ENCODE results near the gene ABHD12.
"Not testable (repeated sequence)": the region's sequence is repeated elsewhere in the genome, so short reads cannot be mapped to it uniquely, and the experiment has no call there.

Gene ABHD12

DNA sequence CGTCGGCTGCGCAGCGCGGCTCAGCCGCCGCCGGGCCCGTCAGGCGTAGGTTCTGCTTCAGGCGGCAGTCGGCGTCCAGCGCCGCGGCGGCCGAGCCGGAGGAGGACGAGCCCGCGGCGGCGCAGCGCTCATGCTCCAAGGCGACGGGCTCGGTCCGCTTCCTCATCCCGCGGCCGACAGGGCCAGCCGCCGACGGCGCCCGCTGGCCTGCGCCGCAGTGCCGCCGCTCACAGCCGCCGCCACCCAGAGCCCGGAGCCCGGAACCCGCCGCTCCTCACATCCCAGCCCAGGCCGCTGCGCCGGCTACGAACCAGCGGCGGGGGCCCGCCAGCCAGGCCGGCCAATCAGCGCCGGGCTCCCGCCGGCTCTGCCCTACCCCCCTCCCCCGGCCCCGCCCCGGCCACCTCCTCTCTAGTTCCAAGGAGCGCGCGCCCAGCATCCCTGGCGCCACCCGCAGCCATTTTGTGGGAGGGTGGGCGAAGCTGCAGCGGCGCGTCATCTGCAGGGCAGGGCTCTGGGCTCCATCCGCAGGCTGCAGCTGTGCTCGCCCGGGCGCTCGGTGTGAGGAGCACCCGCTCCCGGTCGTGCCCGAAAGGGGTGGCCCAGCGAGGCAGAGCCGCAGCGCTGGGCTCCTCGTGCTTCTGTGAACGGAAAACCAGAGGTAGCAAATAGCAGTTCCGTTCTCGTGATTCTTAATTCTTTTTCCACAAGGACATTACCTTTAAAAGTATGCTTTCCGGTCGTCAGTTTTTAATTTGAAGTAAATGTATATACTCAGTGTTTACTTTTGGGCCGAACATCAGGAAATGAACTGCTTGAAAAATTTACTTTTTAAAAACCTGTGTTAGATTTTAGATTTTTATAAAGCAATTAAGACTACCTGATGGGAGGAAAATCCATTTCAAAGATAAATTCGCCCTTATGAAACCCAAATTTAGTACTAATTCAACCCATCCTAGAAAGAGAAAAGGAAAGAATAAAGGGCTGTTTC lies at the start of gene ABHD12:
Gene ABHD12 (minus strand): TSS at position 298 of the 991 bp plus-strand sequence. CDS start 132 bp downstream, at position 166.
- peak; percentile 94 for DNase-seq (ENCODE audit: extremely low spot score, insufficient read length, low read depth)
- peak; percentile 85 for FAIRE-seq

- DNase-seq (ENCODE audit: extremely low spot score, insufficient read length, low read depth) (no peak), FAIRE-seq (no peak)
Measured at GRCh38 chr20:25439328-25439727, 48.7 kb upstream of the ABHD12 start.

DNA sequence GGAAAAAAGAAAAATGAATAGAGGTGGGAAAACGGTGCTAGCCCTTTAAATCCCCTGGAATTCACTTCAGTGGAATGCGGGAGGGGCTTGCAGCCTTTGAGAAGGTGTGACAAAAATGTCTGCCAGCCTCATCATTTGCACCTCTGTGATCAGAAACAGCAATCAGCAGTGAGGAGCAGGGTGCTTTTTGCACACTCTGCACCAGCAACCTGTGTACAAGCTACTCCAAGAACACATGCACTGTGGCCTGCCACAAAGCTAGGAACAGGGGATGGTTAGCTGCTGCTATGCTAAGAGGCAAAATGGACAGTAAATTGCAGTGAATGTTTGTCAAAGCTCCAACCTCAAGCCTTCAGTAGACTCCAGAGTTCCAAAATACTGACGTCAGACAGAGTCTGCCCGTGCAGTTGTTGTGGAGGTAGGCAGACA lies 46.5 kb upstream of the ABHD12 start:
- DNase-seq (ENCODE audit: extremely low spot score, insufficient read length, low read depth) (no peak), FAIRE-seq (no peak)

DNA sequence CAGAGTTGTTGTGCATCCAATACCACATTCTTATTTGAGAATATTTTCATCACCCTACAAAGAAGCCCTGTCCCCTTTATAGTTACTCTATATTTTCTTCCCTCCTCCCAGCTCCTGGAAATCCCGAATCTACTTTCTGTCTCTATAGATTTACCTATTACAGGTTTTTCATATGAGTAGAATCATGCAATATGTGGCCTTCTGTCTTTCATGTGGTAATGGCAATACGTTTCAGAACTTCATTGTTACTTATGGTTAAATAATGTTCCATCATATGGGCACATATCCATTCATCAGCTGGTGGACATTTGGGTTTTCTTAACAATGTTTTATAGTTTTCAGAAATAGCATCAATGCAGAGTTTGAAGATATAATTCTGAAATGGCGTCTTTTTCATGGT lies 33.9 kb upstream of the ABHD12 start:
- DNase-seq (ENCODE audit: extremely low spot score, insufficient read length, low read depth) (no peak), FAIRE-seq (no peak)

DNA sequence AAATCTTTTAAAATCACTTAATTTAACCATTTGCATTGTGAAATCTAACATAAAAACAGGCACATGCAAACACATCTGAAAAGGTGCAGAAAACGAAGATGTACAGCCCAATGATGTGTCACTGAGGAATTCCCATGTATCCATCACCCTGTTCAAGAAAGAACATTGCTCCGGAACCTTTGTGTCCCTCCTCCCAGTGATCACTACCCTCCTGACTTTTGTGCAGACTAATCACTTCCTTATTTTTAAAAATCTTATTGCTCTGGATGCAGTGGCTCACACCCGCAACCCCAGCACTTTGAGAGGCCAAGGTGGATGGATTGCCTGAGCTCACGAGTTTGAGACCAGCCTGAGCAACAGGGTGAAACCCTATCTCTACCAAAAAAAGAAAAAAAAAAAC lies 31.4 kb upstream of the ABHD12 start:
- no peak for DNase-seq (ENCODE audit: extremely low spot score, insufficient read length, low read depth)
- FAIRE-seq = no peak

GRCh38 chr20:25421102-25421501 lies 30.5 kb upstream of the ABHD12 start:
- FAIRE-seq = no peak

DNA sequence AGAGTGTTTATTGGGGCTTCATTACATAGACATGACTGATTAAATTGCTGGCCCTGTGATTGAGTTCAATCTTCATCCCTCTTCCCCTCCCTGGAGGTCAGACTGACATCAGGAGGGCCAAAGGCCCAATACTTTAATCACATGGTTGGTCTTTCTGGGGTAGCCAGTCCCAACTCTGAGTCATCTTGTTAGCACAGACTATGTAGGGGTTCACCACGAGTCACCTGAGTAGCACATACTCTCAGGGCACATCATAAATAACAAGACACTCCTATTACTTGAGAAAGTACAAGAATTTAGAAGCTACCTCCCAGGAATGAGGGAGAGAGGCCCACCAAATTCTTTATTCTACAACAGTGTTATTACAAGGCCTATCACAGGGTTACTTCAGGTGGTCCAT lies 28.1 kb upstream of the ABHD12 start:
- no peak for DNase-seq (ENCODE audit: extremely low spot score, insufficient read length, low read depth)
- no peak for FAIRE-seq

More at GRCh38 chr20:25421102-25421501, 30.5 kb upstream of the ABHD12 start:
- no peak for DNase-seq (ENCODE audit: extremely low spot score, insufficient read length, low read depth)

- DNase-seq (ENCODE audit: extremely low spot score, insufficient read length, low read depth) (no peak), FAIRE-seq (no peak)
Measured at GRCh38 chr20:25408890-25409289, 18.3 kb upstream of the ABHD12 start.

- no peak for FAIRE-seq
- DNase-seq (ENCODE audit: extremely low spot score, insufficient read length, low read depth) = no peak
Measured at GRCh38 chr20:25408170-25408547, 17.5 kb upstream of the ABHD12 start.

GRCh38 chr20:25407311-25408169 lies 16.9 kb upstream of the ABHD12 start, which contains the start of gene GINS1:
Gene GINS1, plus strand, starts transcription at chr20:25407673. Its CDS starts 148 bp downstream, at chr20:25407821.
- FAIRE-seq (peak; percentile 95), DNase-seq (ENCODE audit: extremely low spot score, insufficient read length, low read depth) (peak; percentile 87)

DNA sequence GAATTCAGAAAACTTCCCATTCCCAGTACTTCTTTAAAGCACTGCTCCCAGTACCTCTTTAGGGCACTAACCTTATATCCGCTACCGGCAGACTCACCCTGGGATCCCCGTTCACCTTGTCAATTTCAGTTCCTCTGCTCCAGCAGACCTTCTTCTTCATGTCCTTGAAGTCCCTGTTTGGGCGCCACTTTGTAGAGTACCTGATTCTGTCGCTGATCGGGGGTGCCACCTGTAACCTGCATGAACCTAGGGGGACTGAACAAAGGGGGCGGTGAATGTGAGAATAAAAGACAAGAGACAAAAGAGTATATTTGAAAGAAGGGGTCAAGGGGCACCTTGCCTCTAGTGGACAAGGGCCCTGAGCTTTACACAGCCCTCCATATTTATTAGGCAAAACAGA lies 11.9 kb upstream of the ABHD12 start:
- DNase-seq (ENCODE audit: extremely low spot score, insufficient read length, low read depth) (no peak), FAIRE-seq (no peak)

DNA sequence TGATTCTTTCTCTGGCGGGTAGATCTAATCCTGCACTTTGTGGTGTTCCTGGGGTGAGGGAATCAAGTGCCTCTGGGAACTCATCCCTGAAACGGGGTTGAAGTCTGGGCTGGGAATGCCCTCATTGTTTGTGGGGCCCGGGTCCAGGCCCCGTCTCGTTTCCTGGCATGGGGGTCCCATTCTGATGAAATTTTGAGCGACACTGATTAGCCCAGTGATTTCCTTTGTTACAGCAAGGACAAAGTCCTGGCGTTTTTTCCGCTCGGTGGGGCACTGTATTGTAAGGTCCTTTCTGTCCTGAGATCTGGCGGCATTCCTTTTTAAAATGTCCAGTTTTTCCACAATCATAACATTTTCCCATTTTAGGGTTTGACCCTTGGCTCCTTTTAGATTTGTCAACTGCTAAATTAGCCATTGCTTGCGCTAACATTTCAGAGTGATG lies 9.7 kb upstream of the ABHD12 start:
- FAIRE-seq; DNase-seq (ENCODE audit: extremely low spot score, insufficient read length, low read depth): not testable (repeated sequence)

- no peak for DNase-seq (ENCODE audit: extremely low spot score, insufficient read length, low read depth)
- peak; percentile 59 for FAIRE-seq
Measured at GRCh38 chr20:25399037-25399430, 8.4 kb upstream of the ABHD12 start.

DNA sequence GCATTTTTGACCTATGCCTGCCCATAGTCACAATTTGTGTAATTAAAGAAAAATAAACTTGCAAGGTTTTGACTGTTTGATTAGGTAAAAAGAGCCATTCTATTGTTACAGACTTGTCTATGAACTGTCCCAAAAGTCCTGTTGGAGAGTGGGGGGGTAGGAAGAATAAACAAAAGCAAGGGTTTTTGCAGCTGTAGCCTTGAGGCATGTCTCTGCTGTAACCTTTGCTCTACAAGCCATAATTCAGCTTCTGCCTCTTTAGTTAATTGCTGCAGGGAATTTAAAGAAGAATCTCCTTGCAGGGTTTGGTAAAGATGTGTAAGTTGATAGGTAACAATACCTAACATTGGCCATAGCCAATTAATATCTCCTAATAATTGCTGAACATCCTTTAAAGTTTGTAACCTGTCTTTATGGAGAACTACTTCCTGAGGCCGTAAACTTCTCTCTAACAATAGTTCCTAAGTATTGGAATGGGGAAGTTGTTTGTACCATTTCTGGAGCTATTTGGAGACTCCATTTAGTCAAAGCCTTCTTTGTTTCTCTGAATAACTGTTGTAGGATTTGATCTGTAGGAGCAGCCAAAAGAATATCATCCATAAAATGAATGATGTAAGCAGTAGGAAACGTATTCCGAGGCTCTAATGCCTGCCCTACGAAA lies 7.9 kb upstream of the ABHD12 start:
- DNase-seq (ENCODE audit: extremely low spot score, insufficient read length, low read depth) (no peak), FAIRE-seq (no peak)

DNA sequence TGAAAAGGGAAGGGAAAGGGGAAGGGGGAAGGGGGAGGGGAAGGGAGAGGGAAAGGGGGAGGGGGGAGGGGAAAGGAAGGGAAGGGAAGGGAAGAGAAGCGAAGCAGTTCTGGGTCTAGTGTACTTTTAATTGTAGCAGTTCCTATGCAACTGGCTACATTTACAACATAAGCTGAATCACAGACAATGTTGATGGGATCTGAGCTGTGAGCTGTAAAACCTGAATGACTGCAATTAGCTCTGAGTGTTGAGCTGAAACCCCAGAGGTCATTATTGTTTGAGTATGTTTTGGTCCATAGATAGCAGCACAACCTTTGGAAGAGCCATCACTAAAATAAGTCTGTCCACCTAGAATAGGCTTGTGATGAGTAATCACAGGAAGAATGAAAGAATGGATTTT lies 7.2 kb upstream of the ABHD12 start:
- no peak for DNase-seq (ENCODE audit: extremely low spot score, insufficient read length, low read depth)
- no peak for FAIRE-seq

- DNase-seq (ENCODE audit: extremely low spot score, insufficient read length, low read depth) (no peak), FAIRE-seq (no peak)
Measured at GRCh38 chr20:25397096-25397495, 6.5 kb upstream of the ABHD12 start.

- DNase-seq (ENCODE audit: extremely low spot score, insufficient read length, low read depth) = no peak
- no peak for FAIRE-seq
Measured at GRCh38 chr20:25394996-25395395, 4.4 kb upstream of the ABHD12 start.

- no peak for FAIRE-seq
- DNase-seq (ENCODE audit: extremely low spot score, insufficient read length, low read depth) = no peak
Measured at GRCh38 chr20:25394276-25394675, 3.6 kb upstream of the ABHD12 start.

DNA sequence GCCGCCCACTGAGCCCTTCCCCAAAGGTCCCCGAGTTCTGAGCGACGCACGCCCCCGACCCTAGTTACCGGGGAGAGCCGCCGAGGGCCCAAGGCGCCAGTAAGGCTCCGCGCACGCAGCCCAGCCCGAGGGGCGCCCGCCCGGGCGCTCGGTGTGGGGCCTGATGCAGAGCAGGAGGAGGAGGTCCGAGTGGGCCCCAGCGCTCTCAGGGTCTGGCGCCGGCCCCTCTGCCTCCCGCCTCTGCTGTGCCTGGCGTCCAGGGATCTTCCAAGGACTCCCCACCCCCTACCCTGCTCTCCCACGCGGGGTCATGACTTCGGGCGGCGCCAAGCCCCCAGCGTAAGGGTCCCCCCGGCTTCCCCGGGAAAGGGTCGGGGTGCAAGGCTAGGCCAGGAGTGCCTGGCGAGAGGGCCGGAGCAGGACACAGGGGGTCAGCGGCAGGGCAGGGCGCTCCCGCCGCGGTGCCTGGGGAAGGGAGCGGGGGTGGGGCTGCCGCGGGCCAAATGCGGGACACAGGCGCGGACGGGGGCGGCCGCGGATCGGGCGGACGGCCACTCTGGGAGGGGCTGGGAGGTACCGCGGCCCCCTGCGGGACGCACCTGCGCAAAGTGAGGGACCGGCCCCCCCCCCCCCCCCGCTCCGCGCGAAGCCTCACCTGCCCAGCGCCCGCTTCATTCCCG lies 637 bp downstream of the ABHD12 start:
- FAIRE-seq = no peak
- no peak for DNase-seq (ENCODE audit: extremely low spot score, insufficient read length, low read depth)
